ENCODE data around the gene CFB.

DNA sequence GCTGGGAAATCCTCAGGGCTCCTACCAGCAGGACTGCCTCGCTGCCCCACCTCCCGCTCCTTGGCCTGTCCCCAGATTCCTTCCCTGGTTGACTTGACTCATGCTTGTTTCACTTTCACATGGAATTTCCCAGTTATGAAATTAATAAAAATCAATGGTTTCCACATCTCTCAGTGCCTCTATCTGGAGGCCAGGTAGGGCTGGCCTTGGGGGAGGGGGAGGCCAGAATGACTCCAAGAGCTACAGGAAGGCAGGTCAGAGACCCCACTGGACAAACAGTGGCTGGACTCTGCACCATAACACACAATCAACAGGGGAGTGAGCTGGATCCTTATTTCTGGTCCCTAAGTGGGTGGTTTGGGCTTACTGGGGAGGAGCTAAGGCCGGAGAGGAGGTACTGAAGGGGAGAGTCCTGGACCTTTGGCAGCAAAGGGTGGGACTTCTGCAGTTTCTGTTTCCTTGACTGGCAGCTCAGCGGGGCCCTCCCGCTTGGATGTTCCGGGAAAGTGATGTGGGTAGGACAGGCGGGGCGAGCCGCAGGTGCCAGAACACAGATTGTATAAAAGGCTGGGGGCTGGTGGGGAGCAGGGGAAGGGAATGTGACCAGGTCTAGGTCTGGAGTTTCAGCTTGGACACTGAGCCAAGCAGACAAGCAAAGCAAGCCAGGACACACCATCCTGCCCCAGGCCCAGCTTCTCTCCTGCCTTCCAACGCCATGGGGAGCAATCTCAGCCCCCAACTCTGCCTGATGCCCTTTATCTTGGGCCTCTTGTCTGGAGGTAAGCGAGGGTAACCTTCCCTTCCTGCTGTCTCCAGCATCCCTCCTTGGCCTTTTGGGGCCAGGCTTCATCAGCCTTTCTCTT lies at the start of gene CFB:
- TF ChIP-seq, protein P1, sequence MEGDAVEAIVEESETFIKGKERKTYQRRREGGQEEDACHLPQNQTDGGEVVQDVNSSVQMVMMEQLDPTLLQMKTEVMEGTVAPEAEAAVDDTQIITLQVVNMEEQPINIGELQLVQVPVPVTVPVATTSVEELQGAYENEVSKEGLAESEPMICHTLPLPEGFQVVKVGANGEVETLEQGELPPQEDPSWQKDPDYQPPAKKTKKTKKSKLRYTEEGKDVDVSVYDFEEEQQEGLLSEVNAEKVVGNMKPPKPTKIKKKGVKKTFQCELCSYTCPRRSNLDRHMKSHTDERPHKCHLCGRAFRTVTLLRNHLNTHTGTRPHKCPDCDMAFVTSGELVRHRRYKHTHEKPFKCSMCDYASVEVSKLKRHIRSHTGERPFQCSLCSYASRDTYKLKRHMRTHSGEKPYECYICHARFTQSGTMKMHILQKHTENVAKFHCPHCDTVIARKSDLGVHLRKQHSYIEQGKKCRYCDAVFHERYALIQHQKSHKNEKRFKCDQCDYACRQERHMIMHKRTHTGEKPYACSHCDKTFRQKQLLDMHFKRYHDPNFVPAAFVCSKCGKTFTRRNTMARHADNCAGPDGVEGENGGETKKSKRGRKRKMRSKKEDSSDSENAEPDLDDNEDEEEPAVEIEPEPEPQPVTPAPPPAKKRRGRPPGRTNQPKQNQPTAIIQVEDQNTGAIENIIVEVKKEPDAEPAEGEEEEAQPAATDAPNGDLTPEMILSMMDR (IDR thresholded peaks at IDR 0.05): no peak
- TF ChIP-seq EP300 (IDR thresholded peaks at IDR 0.05) (no peak), POLR2A (IDR thresholded peaks at IDR 0.05) (no peak), POLR2AphosphoS5 (IDR thresholded peaks at IDR 0.05) (peak; percentile 46)

Measured in gastroesophageal sphincter (tissue), 3 donors.